ENCODE results near the gene ACTR1A.

Gene ACTR1A

DNA sequence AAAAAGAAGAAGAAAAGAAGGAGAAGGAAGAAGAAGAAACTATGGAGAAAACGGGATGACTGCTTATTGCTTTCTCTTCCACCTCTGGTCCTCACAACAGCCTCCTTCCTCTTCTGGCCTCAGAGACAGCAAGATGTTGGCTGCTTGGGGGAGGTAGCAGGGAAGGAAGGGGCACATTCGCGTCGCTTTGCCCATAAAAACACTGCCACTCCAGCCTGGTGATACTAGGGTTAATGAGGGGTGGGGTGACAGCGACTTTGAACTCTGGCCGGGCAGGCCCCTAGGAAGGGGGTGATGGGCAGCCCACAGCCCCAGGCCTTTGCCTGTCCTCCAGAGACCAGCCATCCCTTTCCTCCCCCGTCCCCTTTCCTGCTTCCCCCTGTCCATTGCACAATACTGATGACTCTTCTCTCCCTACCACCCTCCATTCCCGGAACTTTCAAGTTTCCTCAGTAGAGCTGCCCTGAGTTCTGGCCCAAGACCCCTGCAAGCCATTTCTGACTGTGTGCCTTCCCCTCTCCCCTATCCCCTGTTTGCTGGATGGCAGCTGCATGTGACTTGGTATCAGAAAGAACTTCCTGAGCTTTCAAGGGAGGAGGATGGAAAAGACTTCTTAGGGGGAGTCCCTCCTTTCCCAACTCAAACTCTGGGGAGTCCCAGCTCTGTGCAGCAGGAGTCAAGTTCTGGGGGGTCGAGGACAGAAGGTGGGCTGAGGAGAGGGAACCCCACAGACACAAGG lies 67.9 kb downstream of the ACTR1A start:
- H3K27ac ChIP-seq: no peak overlapping the region
- TF ChIP-seq, protein P1, sequence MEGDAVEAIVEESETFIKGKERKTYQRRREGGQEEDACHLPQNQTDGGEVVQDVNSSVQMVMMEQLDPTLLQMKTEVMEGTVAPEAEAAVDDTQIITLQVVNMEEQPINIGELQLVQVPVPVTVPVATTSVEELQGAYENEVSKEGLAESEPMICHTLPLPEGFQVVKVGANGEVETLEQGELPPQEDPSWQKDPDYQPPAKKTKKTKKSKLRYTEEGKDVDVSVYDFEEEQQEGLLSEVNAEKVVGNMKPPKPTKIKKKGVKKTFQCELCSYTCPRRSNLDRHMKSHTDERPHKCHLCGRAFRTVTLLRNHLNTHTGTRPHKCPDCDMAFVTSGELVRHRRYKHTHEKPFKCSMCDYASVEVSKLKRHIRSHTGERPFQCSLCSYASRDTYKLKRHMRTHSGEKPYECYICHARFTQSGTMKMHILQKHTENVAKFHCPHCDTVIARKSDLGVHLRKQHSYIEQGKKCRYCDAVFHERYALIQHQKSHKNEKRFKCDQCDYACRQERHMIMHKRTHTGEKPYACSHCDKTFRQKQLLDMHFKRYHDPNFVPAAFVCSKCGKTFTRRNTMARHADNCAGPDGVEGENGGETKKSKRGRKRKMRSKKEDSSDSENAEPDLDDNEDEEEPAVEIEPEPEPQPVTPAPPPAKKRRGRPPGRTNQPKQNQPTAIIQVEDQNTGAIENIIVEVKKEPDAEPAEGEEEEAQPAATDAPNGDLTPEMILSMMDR (conservative IDR thresholded peaks at IDR 0.05): no peak
- TF ChIP-seq ZFX (IDR thresholded peaks at IDR 0.05): no peak

DNA sequence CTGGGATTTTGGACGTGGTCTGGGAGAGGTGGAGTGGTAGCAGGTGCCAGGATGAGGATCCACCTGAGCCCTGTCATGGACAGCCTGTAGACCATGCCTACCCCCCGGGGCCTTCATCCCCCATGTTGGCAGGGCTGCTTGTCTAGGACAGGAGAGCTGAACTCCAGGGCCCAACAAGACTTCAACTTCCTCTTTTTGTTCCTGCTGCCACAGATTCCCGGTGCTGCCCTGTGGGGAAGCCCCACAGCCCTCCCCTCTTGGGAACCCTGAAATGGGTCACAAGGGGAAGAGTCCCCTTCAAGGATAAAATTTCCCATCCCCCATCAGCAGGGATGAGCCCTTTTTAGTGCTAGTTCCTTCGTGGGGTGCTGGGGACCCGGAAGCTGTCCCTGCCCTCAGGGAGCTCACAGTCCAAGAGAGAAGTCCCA lies 68.9 kb downstream of the ACTR1A start:
- H3K27ac ChIP-seq: no peak overlapping the region

GRCh38 chr10:102432162-102432950 lies 70.2 kb downstream of the ACTR1A start, which contains the start of gene CUEDC2:
Gene CUEDC2 (minus strand): TSS chr10:102432574. CDS start chr10:102425188, 7,386 bp downstream.
- TF ChIP-seq, protein P1 (conservative IDR thresholded peaks at IDR 0.05): no peak
- peak; percentile 88; the same call in 1 of the 2 replicates for TF ChIP-seq ZFX (IDR thresholded peaks at IDR 0.05)
- peak within 1 kb of the TSS; percentile 86 for H3K27ac ChIP-seq

More for the DNA sequence above, 68.9 kb downstream of the ACTR1A start:
- TF ChIP-seq ZFX (IDR thresholded peaks at IDR 0.05): no peak
- TF ChIP-seq, protein P1 (conservative IDR thresholded peaks at IDR 0.05): no peak

- TF ChIP-seq, protein P1 (conservative IDR thresholded peaks at IDR 0.05): no peak
- no peak for TF ChIP-seq ZFX (IDR thresholded peaks at IDR 0.05)
- H3K27ac ChIP-seq: peak overlapping the region; percentile 86
These were observed 70.9 kb downstream of the ACTR1A start for GRCh38 chr10:102431452-102432124.

DNA sequence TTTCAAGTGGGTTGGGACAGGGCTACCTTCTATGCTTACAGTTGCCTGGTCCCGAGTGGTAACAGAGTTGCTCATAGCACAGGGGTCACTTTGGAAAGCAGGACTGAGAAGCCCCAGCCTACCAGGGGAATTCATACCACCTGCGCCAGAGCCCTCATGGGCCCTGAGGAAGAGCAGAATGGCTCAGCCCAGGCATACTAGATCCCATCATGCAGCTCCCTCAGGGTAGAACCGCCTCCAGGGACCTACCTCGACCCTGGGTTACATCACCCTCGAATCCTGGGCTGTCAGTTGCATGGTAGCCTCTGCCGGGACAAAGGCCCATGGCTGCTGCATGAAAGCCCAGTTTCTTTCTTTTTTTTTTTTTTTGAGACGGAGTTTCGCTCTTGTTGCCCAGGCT lies 73.0 kb downstream of the ACTR1A start:
- TF ChIP-seq, protein P1 (conservative IDR thresholded peaks at IDR 0.05): no peak
- no peak for TF ChIP-seq ZFX (IDR thresholded peaks at IDR 0.05)
- H3K27ac ChIP-seq: no peak overlapping the region
